Natural killer cell (primary cell): ENCODE results near the gene SLC4A1AP. TPM values are rescaled to one million over a fixed set of nuclear protein-coding genes. Genes with fewer than 3 reads are reported as not detected.

Source experiments
- ATAC-seq, 3 donors: fragments of 150-1000 bp in 2 of 3; fragments of 200-7000 bp in 1 of 3; cut with Tn5 transposase; 1 replicate in 1 of 3; 2 replicates in 2 of 3; pipeline ENCODE4 v1.10.0; 2021; ENCODE audit warnings: mild to moderate bottlenecking in 2 of 3, moderate library complexity in 2 of 3
- DNase-seq, 2 donors: peaks; one replicate each; pipeline versions ENCODE4 v3.0.0 to v3.0.0-alpha.2; 2013 to 2021; ENCODE audit warnings: mixed read lengths in 1 of 2
- H3K27ac ChIP-seq: one replicate; pipeline ENCODE4 v1.5.1; 2013; ENCODE audit warnings: mild to moderate bottlenecking, low read length
- H3K27me3 ChIP-seq: one replicate; pipeline ENCODE4 v1.6.1; 2013; ENCODE audit warnings: low read length; ENCODE audit not compliant: control insufficient read depth, insufficient read depth
- H3K36me3 ChIP-seq: one replicate; pipeline ENCODE4 v1.6.1; 2013; ENCODE audit warnings: low read length; ENCODE audit not compliant: control insufficient read depth, insufficient read depth
- H3K4me1 ChIP-seq: one replicate; pipeline ENCODE4 v1.6.1; 2013; ENCODE audit warnings: low read length; ENCODE audit not compliant: control insufficient read depth, insufficient read depth
- H3K4me3 ChIP-seq: one replicate; pipeline ENCODE4 v1.5.1; 2013; ENCODE audit warnings: low read length
- H3K9me3 ChIP-seq: one replicate; pipeline ENCODE4 v1.6.1; 2013; ENCODE audit warnings: low read length; ENCODE audit not compliant: control insufficient read depth, insufficient read depth
- H3K27ac Mint-ChIP-seq, 2 donors: one replicate each; pipeline ENCODE4 v1.8.0; 2022; ENCODE audit warnings: mild to moderate bottlenecking in 2 of 2, mixed read lengths in 2 of 2, moderate library complexity in 1 of 2
- H3K27me3 Mint-ChIP-seq, 2 donors: one replicate each; pipeline ENCODE4 v1.8.0; 2022; ENCODE audit warnings: low read depth in 2 of 2, mixed read lengths in 2 of 2
- H3K36me3 Mint-ChIP-seq: one replicate; pipeline ENCODE4 v1.8.0; 2022; ENCODE audit warnings: mixed read lengths
- H3K4me1 Mint-ChIP-seq, 2 donors: one replicate each; pipeline ENCODE4 v1.8.0; 2022; ENCODE audit warnings: mixed read lengths in 2 of 2
- H3K4me3 Mint-ChIP-seq: one replicate; pipeline ENCODE4 v1.8.0; 2022; ENCODE audit warnings: mild to moderate bottlenecking, moderate library complexity, mixed read lengths
- H3K9me3 Mint-ChIP-seq, 2 donors: one replicate each; pipeline ENCODE4 v1.8.0; 2022; ENCODE audit warnings: mixed read lengths in 2 of 2
- CTCF ChIP-seq: fragments of 200-600 bp; IDR thresholded peaks from one replicate; pipeline ENCODE4 v1.8.0; 2022; ENCODE audit warnings: antibody characterized with exemption
- WGBS: methylation state at CpG from one replicate; pipeline ENCODE4 v1.1.7; 2013; ENCODE audit warnings: missing lambda C conversion rate; ENCODE audit not compliant: insufficient coverage; 5-methylcytosine and 5-hydroxymethylcytosine counted together
- intact Hi-C: fragments of 100-400 bp; cut with micrococcal nuclease; formaldehyde crosslinking; loops from one replicate; pipeline ENCODE4 v1.14.2; 2022
- total RNA-seq, 4 donors: library from RNA; stranded (reverse); fragments of 120-200 nt in 1 of 4; gene quantifications; one replicate each; pipeline versions ENCODE4 v1.2.3 to v1.2.4, GENCODE V29; 2013 to 2022

SLC4A1AP gene
- total RNA-seq, 3 donors from 2014 or later (not counting 1 experiment from before 2014, with no cell fraction given): 22.0 to 26.0 (median 24.8) TPM

DNA sequence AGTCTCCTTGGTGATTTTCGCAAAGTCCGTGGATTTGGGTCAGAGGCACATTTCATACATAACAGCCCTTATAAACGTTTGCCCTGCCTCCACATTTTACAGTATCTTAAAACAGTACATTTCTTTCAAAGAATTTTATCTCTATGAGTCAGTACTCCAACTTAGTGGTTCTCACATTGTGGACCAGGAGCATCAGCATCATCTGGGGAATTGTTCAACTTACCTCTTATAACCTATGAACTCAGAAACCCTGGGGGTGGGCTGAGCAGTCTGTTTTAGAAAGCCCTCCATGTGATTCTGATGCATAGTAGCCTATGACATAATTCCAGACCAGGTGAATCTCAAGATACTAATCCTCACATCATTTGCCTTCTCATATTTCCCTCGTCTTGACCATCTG lies 12.6 kb upstream of the SLC4A1AP start:
- DNase-seq: no peak
- H3K27ac ChIP-seq: no peak overlapping the region
- WGBS: 86% methylated on average over 3 of the region's 4 CpGs
- no peak for TF ChIP-seq CTCF
- H3K4me1 Mint-ChIP-seq: peaks cover 0 to 7% of the 10 kb centered on the region in 2 donors
- ATAC-seq: no peak
- no peaks in the 10 kb centered on the region for H3K9me3 Mint-ChIP-seq
- H3K9me3 ChIP-seq: no peaks in the 10 kb centered on the region
- no peaks in the 10 kb centered on the region for H3K27me3 Mint-ChIP-seq
- intact Hi-C loops: no loop called here
- no peak overlapping the region for H3K4me3 ChIP-seq
- no peaks in the 10 kb centered on the region for H3K4me1 ChIP-seq
- peaks cover 78% of the 10 kb centered on the region for H3K36me3 ChIP-seq
- H3K4me3 Mint-ChIP-seq: no peak overlapping the region
- no peaks in the 10 kb centered on the region for H3K27me3 ChIP-seq
- H3K36me3 Mint-ChIP-seq: peaks cover 31% of the 10 kb centered on the region
- H3K27ac Mint-ChIP-seq: no peak overlapping the region

DNA sequence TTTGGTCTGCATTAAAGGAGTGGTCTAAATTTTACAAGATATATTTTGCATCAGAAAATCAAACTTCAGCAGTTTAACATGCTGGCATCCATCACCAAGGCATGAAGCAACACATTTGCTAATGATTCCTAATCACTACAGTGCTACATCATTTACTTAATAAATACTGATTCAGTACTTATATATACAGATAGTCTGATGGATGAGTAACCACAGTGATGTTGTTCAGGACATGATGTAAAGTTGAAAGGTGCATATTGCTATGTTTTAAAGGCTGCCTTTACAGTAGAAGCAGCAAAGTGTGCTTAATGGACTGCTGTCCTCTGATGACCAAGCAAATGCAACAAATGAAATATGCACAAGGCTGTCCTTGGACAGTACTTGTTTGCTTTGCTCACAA lies 11.3 kb upstream of the SLC4A1AP start:
- no peak overlapping the region for H3K27ac Mint-ChIP-seq
- H3K27me3 Mint-ChIP-seq: no peaks in the 10 kb centered on the region
- no peaks in the 10 kb centered on the region for H3K27me3 ChIP-seq
- ATAC-seq (no peak), DNase-seq (no peak)
- H3K9me3 Mint-ChIP-seq: no peaks in the 10 kb centered on the region
- peaks cover 30% of the 10 kb centered on the region for H3K36me3 Mint-ChIP-seq
- intact Hi-C loops: no loop called here
- H3K4me1 Mint-ChIP-seq: peaks cover 0 to 7% of the 10 kb centered on the region in 2 donors
- no peak overlapping the region for H3K27ac ChIP-seq
- TF ChIP-seq CTCF: no peak
- no peak overlapping the region for H3K4me3 Mint-ChIP-seq
- H3K36me3 ChIP-seq: peaks cover 82% of the 10 kb centered on the region
- no peaks in the 10 kb centered on the region for H3K9me3 ChIP-seq
- no peaks in the 10 kb centered on the region for H3K4me1 ChIP-seq
- H3K4me3 ChIP-seq: no peak overlapping the region

- 100% methylated on average over 1 of the region's 1 CpG for WGBS
- H3K36me3 Mint-ChIP-seq: peaks cover 26% of the 10 kb centered on the region
Observed at GRCh38 chr2:27652790-27653189, 10.9 kb upstream of the SLC4A1AP start.

More at GRCh38 chr2:27652790-27653189, 10.9 kb upstream of the SLC4A1AP start:
- Histone ChIP-seq H3K27ac (no peak overlapping the region), H3K36me3 (peaks cover 81% of the 10 kb centered on the region), H3K4me3 (no peak overlapping the region), H3K9me3 (no peaks in the 10 kb centered on the region), H3K4me1 (no peaks in the 10 kb centered on the region), H3K27me3 (no peaks in the 10 kb centered on the region)
- DNase-seq: no peak
- H3K4me1 Mint-ChIP-seq: peaks cover 0 to 7% of the 10 kb centered on the region in 2 donors
- H3K4me3 Mint-ChIP-seq: no peak overlapping the region
- no peaks in the 10 kb centered on the region for H3K9me3 Mint-ChIP-seq
- intact Hi-C loops: no loop called here
- H3K27ac Mint-ChIP-seq: no peak overlapping the region
- ATAC-seq: no peak
- TF ChIP-seq CTCF: no peak
- H3K27me3 Mint-ChIP-seq: no peaks in the 10 kb centered on the region
